ENCODE measurements around the gene SHROOM3. TPM values are rescaled to one million over a fixed set of nuclear protein-coding genes. Genes with fewer than 3 reads are reported as not detected.

The SHROOM3 gene
- total RNA-seq, 4 donors from 2014 or later = 29.5 to 127 (median 59.9) TPM

- Histone ChIP-seq H3K27ac (no peak overlapping the region), H3K4me3 (no peak overlapping the region), H3K27me3 (no peaks in the 10 kb centered on the region), H3K4me1 (peaks cover 0 to 8% (median 0%) of the 10 kb centered on the region in 3 donors), H3K9me3 (no peaks in the 10 kb centered on the region), H3K36me3 (no peaks in the 10 kb centered on the region)
- TF ChIP-seq POLR2A (IDR thresholded peaks at IDR 0.05) (no peak), POLR2AphosphoS5 (IDR thresholded peaks at IDR 0.05) (no peak), EP300 (IDR thresholded peaks at IDR 0.05) (no peak), CTCF (IDR thresholded peaks at IDR 0.05) (no peak)
- 77 to 78% methylated on average over 3 to 6 of the region's 7 CpGs for WGBS, 2 donors (ENCODE audit: low coverage in 1 of 2)
- no peak for ATAC-seq
Measured at GRCh38 chr4:76513482-76513881, 78.5 kb downstream of the SHROOM3 start.

- ATAC-seq = no peak
- H3K9me3 ChIP-seq = no peaks in the 10 kb centered on the region
- TF ChIP-seq POLR2AphosphoS5 (IDR thresholded peaks at IDR 0.05) (no peak), CTCF (IDR thresholded peaks at IDR 0.05) (no peak), EP300 (IDR thresholded peaks at IDR 0.05) (no peak), POLR2A (IDR thresholded peaks at IDR 0.05) (no peak)
- no peaks in the 10 kb centered on the region for H3K27me3 ChIP-seq
- no peaks in the 10 kb centered on the region for H3K36me3 ChIP-seq
- no peak overlapping the region for H3K4me3 ChIP-seq
- H3K4me1 ChIP-seq = peaks cover 0 to 8% (median 0%) of the 10 kb centered on the region in 3 donors
- no peak overlapping the region for H3K27ac ChIP-seq
Measured at GRCh38 chr4:76514087-76514486, 79.1 kb downstream of the SHROOM3 start.

GRCh38 chr4:76515975-76516843 is 81.2 kb downstream of the SHROOM3 start:
- no peak for ATAC-seq
- no peak for TF ChIP-seq POLR2AphosphoS5 (IDR thresholded peaks at IDR 0.05)
- TF ChIP-seq POLR2A (IDR thresholded peaks at IDR 0.05) = no peak
- no peak for TF ChIP-seq EP300 (IDR thresholded peaks at IDR 0.05)
- no peak for TF ChIP-seq CTCF (IDR thresholded peaks at IDR 0.05)
- Histone ChIP-seq H3K4me3 (no peak overlapping the region), H3K4me1 (peaks cover 0 to 8% (median 0%) of the 10 kb centered on the region in 3 donors), H3K27ac (no peak overlapping the region), H3K36me3 (no peaks in the 10 kb centered on the region), H3K27me3 (no peaks in the 10 kb centered on the region), H3K9me3 (no peaks in the 10 kb centered on the region)
- WGBS, 2 donors (ENCODE audit: low coverage in 1 of 2) = 91 to 94% methylated on average over 2 of the region's 2 CpGs

- no peak overlapping the region for H3K27ac ChIP-seq
- no peaks in the 10 kb centered on the region for H3K27me3 ChIP-seq
- peaks cover 0 to 8% (median 0%) of the 10 kb centered on the region in 3 donors for H3K4me1 ChIP-seq
- no peak overlapping the region for H3K4me3 ChIP-seq
- ATAC-seq = no peak
- no peaks in the 10 kb centered on the region for H3K36me3 ChIP-seq
- WGBS, 2 donors (ENCODE audit: low coverage in 1 of 2) = 57 to 62% methylated on average over 1 of the region's 1 CpG
- TF ChIP-seq POLR2AphosphoS5 (IDR thresholded peaks at IDR 0.05) = no peak
- no peak for TF ChIP-seq POLR2A (IDR thresholded peaks at IDR 0.05)
- TF ChIP-seq EP300 (IDR thresholded peaks at IDR 0.05) = no peak
- no peaks in the 10 kb centered on the region for H3K9me3 ChIP-seq
Measured at GRCh38 chr4:76518241-76518640, 83.2 kb downstream of the SHROOM3 start.

GRCh38 chr4:76523593-76523992 is 88.6 kb downstream of the SHROOM3 start:
- WGBS, 2 donors (ENCODE audit: low coverage in 1 of 2) = 55 to 80% methylated on average over 6 of the region's 6 CpGs
- H3K9me3 ChIP-seq = no peaks in the 10 kb centered on the region
- no peaks in the 10 kb centered on the region for H3K36me3 ChIP-seq
- TF ChIP-seq POLR2A (IDR thresholded peaks at IDR 0.05) (no peak), POLR2AphosphoS5 (IDR thresholded peaks at IDR 0.05) (no peak), CTCF (IDR thresholded peaks at IDR 0.05) (no peak), EP300 (IDR thresholded peaks at IDR 0.05) (no peak)
- H3K27ac ChIP-seq = no peak overlapping the region
- no peak overlapping the region for H3K4me3 ChIP-seq
- H3K27me3 ChIP-seq = no peaks in the 10 kb centered on the region
- ATAC-seq = no peak
- peaks cover 0 to 23% (median 0%) of the 10 kb centered on the region in 3 donors for H3K4me1 ChIP-seq
